KBM-7 (cell line): Measurements from ENCODE around the gene ADAMTSL1.

Experiments
- DNase-seq: peaks from one replicate; pipeline ENCODE4 v3.0.0-alpha.2; 2015
- in situ Hi-C: fragments of 300-500 bp; cut with MboI; formaldehyde crosslinking; loops from 2 replicates; pipeline ENCODE4 v1.14.3; 2020; ENCODE audit warnings: low sequenced_read_pairs, low pct_unique_long_range_greater_than_20kb, mixed read lengths

The ADAMTSL1 gene

GRCh38 chr9:18493451-18493993 lies 19.6 kb downstream of the ADAMTSL1 start:
- no peak for DNase-seq
- in situ Hi-C loops = no loop called here

- in situ Hi-C loops = no loop called here
- no peak for DNase-seq
Observed at GRCh38 chr9:18495065-18495464, 21.1 kb downstream of the ADAMTSL1 start.

GRCh38 chr9:18496256-18497000 lies 22.5 kb downstream of the ADAMTSL1 start:
- DNase-seq = no peak
- in situ Hi-C loops = no loop called here

GRCh38 chr9:18499062-18499461 lies 25.1 kb downstream of the ADAMTSL1 start:
- in situ Hi-C loops = no loop called here
- DNase-seq = no peak

- in situ Hi-C loops = no loop called here
- DNase-seq = no peak
Observed at GRCh38 chr9:18499980-18500379, 26.0 kb downstream of the ADAMTSL1 start.

- in situ Hi-C loops = no loop called here
Observed at GRCh38 chr9:18500451-18500850, 26.5 kb downstream of the ADAMTSL1 start.

GRCh38 chr9:18501949-18502348 lies 28.0 kb downstream of the ADAMTSL1 start:
- no peak for DNase-seq
- in situ Hi-C loops = no loop called here

More at GRCh38 chr9:18500451-18500850, 26.5 kb downstream of the ADAMTSL1 start:
- DNase-seq = no peak

- in situ Hi-C loops = no loop called here
- no peak for DNase-seq
Observed at GRCh38 chr9:18502546-18502945, 28.6 kb downstream of the ADAMTSL1 start.

- DNase-seq = no peak
- in situ Hi-C loops = no loop called here
Observed at GRCh38 chr9:18504707-18505106, 30.8 kb downstream of the ADAMTSL1 start.

- DNase-seq = no peak
- in situ Hi-C loops = no loop called here
Observed at GRCh38 chr9:18507151-18507550, 33.2 kb downstream of the ADAMTSL1 start.

- DNase-seq = no peak
Observed at GRCh38 chr9:18516514-18516913, 42.6 kb downstream of the ADAMTSL1 start.

GRCh38 chr9:18516965-18517364 lies 43.0 kb downstream of the ADAMTSL1 start:
- in situ Hi-C loops = no loop called here
- no peak for DNase-seq

More at GRCh38 chr9:18516514-18516913, 42.6 kb downstream of the ADAMTSL1 start:
- in situ Hi-C loops = no loop called here

GRCh38 chr9:18520416-18521047 lies 46.6 kb downstream of the ADAMTSL1 start:
- DNase-seq = no peak
- in situ Hi-C loops = no loop called here

GRCh38 chr9:18526685-18527084 lies 52.7 kb downstream of the ADAMTSL1 start:
- DNase-seq = no peak
- in situ Hi-C loops = no loop called here

GRCh38 chr9:18531136-18532065 lies 57.4 kb downstream of the ADAMTSL1 start:
- in situ Hi-C loops = no loop called here
- no peak for DNase-seq

GRCh38 chr9:18534611-18535010 lies 60.7 kb downstream of the ADAMTSL1 start:
- DNase-seq = no peak
- in situ Hi-C loops = no loop called here

GRCh38 chr9:18536554-18536953 lies 62.6 kb downstream of the ADAMTSL1 start:
- DNase-seq = no peak

GRCh38 chr9:18539203-18539693 lies 65.3 kb downstream of the ADAMTSL1 start:
- DNase-seq = no peak
- in situ Hi-C loops = no loop called here

More at GRCh38 chr9:18536554-18536953, 62.6 kb downstream of the ADAMTSL1 start:
- in situ Hi-C loops = no loop called here

- no peak for DNase-seq
Observed at GRCh38 chr9:18542837-18543405, 69.0 kb downstream of the ADAMTSL1 start.

More at GRCh38 chr9:18542837-18543405, 69.0 kb downstream of the ADAMTSL1 start:
- in situ Hi-C loops = no loop called here
